GM18511 (cell line): ENCODE data around the gene ENPP6.
"Not testable (repeated sequence)": the region's sequence is repeated elsewhere in the genome, so short reads cannot be mapped to it uniquely, and the experiment has no call there.

Experiments used
- ATAC-seq: cut with Tn5 transposase; IDR thresholded peaks from one replicate; pipeline ENCODE4 v1.9.1; 2021; ENCODE audit warnings: mild to moderate bottlenecking, moderate library complexity; ENCODE audit not compliant: unreplicated experiment

The ENPP6 gene

DNA sequence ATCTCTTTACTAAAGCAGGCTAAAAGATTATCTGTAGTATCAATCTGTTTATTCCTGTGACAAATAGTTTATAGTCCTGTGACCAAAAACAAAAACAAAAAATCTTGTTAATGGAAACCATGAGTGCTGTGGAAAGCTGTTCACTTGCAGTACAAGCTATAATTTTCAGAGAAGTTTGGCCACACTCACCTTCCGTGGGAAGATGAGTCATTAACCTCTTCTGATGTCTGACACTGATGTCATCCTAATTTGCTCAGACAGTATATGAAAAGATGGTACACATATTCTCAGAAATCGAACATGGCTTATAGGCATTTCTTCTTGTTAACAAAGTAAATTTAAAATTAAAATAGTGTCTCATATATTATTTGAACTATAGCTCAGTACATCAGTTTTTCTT is 19.9 kb upstream of the ENPP6 start:
- ATAC-seq: no peak

DNA sequence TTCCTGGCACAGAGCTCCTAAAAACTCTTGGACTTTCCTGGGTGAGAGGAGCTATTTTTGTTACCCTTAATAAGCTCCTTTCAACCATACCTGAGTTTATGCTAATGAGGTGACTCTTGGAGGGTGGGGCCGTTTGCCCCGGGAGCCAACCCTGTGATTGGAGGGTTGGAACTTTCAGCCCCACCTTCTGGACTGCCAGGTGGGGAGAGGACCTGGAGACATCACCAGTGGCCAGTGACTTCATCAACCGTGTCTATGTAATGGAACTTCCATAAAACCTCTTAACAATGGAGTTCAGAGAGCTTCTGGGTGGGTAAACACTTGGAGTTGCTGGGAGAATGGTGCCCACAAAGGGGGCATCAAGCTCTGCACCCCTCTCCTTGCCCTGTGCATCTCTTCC is 17.9 kb upstream of the ENPP6 start:
- ATAC-seq: no peak

DNA sequence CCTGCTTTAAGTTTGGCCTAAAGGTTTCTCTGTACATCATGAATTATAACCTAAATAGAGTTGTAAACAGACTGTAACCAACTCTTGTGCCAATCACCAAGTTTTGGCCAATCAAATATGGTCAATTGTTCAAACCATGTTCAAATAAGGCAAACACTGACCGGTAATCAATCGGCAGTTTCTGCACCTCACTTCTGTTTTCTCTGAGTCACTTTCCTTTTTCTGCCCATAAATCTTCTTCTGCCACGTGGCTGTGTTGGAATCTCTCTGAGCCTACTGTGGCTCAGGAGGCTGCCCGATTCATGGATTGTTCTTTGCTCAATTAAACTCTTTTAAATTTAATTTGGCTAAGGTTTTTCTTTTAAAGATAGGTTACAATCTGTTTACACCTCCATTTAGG is 16.5 kb upstream of the ENPP6 start:
- no peak for ATAC-seq

DNA sequence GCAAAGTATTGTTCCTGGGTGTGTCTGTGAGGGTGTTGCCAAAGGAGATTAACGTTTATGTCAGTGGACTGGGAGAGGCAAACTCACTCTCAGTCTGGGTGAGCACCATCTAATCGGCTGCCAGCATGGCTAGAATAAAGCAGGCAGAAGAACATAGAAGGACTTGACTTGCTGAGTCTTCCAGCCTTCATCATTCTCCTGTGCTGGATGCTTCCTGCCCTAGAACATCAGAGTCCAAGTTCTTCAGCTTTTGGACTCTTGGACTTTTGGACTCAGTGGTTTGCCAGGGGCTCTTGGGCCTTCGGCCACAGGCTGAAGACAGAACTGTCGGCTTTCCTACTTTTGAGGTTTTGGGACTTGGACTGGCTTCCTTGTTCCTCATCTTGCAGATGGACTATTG is 15.3 kb upstream of the ENPP6 start:
- no peak for ATAC-seq

DNA sequence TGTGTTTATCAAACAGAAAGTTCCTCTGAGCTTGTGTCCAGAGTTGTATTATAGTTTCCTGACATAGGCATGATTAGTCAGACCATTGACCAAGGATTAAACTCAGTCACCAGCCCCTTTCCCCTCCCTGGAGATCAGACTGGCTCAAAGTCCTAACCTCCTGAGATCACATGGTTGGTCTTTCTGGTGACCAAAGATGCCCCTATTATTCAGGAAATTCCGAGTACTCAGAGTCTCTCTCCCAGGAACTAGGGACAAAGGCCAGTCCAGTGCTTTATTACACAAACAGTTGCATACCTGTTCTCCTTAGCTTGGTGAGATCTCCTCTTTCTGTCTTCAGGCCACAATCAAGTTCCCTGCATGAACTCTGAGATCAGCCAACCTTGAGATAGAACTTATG is 14.5 kb upstream of the ENPP6 start:
- no peak for ATAC-seq

DNA sequence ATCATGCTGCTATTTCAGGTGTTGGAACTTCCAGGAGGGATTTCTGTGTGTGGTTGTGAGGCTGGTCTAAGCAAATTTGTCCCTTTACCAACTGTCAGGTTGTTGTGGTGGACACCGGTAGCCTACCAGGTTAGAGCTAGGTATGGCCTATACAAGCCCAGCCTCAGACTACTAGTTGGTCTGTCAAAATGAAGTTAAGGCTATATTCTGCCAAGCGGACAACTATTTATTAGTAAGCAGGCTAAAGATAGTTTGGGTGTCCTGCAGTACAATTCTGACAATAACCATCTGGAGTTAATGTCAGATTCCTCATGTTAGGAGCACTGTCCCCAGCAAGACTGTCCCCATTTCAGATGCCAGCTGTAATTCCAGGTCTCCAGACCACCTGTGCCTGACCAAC is 13.9 kb upstream of the ENPP6 start:
- no peak for ATAC-seq

DNA sequence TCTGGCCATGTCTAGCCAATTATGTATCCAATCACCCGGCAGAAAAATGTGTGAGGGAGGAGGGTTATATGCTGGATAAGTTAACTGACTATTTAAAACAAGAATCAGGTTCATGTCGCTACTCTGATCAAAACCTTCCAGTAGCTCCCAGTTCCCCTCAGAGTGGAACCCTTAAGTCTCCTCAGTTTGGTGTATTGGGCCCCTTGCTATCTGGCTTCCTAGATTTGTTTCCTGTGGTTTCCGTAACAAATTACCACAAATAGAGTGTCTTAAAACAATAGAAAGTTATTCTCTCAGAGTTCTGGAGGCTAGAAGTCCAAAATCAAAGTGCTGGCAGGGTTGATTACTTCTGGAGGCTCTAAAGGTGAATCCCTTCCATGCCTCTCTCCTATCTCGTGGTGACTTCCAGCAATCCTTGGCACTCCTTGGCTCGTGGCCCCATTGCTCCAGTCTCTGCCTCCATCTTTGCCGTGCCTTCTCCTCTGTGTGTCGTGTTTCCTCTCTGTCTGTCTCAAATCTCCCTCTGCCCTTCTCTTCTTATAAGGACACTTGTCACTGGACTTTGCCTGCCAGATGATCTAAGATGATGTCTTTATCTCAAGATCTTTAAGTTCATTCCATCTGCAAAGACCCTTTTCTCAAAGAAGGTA is 10.5 kb upstream of the ENPP6 start:
- no peak for ATAC-seq

DNA sequence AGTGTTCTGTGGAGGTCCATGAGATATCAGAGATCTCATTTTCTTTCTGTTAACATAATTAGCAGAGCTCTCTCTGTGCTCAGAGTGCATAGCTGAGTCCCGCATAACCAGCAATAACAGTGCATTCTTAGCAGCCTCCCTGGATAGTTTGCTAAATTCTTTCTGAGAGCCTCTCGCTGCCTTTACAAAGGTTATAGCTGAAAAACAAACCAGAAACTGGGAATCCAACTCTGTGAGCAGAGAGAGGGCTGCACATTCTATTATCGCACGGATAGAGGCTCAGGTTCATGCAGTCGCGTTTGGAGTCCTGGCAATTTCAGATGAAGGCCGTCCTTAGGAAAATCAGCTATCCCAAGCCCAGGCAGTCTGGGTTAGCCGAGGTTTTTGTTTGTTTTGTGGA is 1.2 kb downstream of the ENPP6 start:
- no peak for ATAC-seq

DNA sequence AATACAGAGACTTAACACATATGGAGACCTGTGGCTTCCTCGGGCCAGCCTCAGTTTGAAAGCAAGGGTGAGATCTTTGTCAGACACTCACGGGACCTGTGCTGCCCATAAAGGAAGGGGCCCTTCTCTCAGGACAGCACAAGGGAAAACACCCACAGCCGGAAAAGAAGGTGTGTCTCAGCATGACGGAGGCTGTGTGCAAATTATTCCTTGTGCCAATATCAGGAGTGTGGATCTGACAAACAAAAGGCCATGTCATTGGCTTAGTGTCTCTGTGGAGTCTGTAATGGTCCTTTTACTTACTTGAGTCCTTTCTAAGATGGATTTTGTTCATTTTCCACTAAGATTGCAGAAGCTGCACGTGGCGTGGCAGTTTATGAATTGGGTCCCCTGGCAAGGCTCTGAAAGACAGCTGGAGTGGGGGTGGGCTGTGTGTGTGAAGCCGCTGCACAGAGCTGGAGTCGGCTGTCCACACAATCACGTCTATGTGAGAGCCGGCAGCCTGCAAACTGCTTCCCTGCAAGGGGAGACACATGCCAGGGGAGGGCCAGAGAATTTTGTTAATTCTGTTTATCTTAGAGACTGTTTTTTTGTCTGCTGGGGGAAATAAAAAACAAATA is 1.9 kb downstream of the ENPP6 start:
- no peak for ATAC-seq

DNA sequence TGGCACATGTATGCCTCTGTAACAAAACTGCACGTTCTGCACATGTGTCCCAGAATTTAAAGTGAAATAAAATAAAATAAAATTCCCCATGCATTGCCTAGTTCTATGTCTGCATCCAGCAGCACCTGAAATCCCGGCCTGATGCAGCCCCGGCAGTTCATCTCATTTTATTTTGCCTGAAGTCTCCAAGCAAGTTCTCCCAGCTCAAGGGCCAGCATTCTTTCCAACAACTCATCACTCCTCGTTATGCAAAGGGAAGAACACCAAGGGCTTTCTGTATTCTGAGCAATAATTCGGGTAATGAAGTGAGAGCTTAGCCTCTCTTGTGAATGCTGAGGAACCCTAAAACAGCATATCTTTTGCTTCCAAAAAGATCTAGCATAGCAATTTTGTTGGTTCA is 2.7 kb downstream of the ENPP6 start:
- ATAC-seq: no peak

DNA sequence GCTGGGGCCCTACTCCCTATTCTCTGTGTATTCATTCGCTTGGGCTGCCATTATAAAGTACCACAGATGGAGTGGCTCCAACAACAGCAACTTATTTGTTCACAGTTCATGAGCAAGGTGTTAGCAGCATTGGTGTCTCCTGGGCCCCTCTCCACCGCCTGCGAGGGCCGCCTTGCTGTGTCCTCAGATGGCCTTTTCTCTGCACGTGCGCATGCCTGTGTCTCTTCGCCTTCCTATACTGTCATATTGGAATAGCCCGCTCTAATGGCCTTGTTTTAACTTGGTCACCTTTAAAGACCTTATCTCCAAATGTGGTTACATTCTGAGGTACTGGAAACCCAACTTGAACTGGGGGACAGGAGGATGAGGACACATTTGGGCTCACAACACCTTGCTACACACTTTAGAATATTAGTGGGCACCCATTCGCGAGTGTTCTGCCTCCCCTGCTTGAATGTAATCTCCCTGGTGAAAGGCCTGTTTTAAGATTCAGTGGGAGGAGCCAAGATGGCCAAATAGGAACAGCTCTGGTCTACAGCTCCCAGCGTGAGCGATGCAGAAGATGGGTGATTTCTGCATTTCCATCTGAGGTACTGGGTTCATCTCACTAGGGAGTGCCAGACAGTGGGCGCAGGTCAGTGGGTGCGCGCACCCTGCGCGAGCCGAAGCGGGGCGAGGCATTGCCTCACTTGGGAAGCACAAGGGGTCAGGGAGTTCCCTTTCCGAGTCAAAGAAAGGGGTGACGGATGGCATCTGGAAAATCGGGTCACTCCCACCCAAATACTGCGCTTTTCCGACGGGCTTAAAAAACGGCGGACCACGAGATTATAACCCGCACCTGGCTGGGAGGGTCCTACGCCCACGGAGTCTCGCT is 9.7 kb downstream of the ENPP6 start:
- not testable (repeated sequence) for ATAC-seq

DNA sequence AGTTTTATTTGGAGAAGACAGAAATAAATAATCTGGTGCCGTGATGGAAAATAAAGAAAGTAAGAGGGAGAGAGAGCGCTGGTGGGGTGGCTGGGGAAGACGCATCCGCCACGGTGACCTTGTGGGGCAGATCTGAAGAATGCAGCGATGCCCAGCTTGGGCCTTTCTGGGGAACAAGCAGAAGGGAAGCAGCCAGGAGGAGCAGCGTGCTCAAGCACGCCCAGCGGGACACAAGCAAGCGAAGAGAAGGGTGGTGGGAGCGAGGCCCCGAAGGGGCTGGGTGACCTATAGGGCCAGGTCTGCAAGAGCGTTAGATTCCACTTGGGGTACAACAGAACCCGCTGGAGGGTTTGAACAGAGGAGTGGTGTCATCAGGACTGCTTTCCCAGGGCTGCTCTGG is 12.4 kb downstream of the ENPP6 start:
- ATAC-seq: no peak

DNA sequence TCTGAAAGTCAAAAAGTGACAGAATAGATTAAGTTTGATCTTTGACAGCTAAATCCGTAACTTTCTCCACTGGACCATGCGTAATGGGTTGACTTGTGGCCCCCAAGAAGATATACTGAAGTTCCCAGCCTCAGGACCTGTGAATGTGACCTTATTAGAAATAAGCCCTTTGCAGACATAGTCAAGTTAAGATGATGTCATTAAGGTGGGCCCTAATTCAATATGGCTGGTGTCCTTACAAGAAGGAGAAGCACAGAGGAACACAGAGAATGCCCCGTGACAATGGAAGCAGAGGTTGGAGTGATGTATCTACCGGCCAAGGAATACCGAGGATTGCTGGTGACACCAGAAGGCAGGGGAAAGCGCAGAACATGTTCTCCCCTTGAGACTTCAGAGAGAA is 14.4 kb downstream of the ENPP6 start:
- ATAC-seq: no peak

DNA sequence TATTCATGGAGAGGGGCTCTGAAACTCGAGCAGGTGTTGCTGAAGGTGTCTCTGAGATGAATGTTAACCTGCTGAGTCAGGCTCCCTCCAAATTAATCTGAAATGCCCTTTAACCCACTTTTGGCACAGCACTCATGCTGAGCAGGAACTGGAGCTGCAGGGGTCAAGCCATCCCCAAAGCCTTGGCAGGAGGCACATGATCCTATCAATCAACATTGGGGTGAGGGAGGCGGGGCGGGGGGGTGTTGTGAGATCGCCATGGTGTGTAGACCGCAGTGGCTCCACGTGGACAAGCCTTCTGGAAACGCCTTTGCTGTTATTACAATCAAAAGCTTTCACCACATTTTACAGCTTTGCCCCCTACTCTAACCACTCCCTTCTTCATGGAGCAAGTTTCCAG is 16.5 kb downstream of the ENPP6 start:
- ATAC-seq: no peak

DNA sequence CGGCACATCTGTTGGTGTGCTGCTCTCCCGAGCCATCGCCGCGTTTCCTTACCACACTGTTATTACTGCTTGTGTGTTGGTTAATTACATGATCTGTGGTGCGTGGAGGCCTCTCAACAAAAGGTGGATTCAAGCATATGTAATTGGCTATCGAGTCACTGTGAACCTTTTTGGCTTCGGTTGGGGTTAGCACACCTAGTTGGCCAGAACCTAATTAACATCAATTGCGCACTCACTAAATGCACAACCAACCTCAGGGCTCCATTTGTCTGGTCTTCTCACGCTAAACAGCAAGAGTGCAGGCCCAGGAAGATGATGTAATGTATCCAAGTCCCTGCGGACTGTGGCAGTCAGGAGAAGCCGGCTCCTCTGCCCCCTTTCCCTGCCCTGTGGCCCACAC is 17.4 kb downstream of the ENPP6 start:
- ATAC-seq: no peak

DNA sequence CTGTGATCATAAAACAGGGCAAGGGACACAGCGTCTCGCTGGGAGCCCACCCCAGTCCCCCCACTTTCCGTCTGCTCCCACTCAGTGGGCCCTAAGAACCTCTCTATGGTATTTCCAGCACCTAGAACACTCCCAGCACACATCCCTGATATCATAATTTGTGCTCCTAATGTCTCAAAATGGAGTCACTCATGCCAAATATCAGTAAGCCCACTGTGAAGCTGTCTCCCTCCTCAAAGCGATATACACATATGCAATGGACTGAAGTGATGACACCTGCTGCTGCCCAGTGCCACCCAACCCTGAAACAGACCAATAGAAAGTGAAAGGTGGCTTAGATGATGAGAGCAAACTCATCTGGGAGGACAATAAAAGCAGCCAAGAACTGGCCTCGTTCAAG is 17.9 kb downstream of the ENPP6 start:
- ATAC-seq: no peak

DNA sequence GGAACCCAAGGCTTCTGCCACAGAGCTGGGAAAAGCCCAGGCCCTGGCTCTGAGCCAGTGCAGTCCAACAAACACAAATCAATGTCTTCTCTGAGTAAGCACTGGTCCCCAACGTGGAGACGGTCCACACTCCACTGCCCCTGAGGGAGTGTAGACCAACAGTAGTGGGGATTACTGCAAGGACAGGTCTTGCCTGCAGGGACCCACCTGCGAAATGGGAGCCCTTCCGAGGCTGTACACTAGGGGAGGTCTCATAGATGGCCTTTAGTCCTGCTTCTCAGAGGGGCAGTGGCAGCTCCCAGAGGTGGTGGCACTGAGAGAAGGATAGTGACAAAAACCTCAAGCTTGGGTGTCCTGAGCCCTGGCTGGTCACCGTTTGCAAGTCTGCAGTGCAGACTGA is 19.5 kb downstream of the ENPP6 start:
- ATAC-seq: no peak

DNA sequence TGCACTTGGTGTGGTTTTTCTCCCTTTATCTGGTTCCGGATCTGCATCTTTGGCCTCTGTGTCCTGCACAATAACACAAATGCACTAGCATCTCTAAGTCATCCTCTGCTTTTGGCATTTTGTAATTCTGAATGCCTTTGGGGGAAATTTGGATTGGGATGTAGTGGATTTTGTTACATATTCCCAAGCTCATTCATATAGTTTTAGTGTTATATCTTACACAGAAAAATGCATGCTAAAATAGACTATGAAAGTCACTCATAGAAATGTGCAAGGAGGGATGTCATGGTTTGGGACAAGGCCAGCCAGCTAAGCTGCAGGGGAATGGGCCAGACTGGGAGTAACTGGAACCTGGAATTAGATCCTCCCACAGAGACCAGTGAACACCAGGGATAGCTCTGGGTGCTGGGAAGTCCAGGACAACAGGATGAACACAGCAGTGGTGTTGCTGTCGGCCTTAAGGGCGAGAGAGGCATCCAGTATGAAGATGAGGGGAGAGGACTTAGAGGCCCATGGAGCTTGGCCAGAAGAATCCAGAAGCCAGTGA is 20.1 kb downstream of the ENPP6 start:
- no peak for ATAC-seq

DNA sequence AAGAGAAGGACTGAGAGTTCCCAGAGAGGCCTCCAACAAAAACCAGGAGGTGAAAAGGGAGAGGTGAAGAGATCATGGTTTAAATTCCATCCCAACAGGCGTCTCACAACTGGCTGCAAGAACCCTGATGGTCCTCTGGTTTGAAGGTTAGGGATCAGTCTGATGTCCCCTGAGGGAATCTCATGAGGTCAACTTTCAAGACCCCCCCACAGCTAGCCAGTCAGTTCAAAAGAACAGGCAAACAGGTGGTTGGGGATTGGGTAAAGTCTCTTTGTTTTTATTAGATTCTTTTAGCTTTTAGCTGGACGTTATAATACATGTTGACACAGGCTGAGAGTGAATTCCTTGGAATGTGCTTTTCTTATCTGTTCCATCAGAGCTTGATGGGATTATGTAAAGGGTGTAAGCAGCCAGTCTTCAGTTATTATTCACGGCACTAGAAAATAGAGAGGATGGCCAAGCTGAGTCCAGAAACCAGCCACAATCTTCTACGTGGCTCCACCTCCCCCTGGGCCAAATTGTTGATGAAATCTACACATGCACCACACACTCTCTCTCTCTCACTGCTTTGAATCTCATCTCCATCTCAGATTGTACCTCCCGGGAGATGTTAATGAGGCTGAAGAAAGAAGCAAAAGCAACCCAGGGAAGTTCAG is 20.8 kb downstream of the ENPP6 start:
- no peak for ATAC-seq

DNA sequence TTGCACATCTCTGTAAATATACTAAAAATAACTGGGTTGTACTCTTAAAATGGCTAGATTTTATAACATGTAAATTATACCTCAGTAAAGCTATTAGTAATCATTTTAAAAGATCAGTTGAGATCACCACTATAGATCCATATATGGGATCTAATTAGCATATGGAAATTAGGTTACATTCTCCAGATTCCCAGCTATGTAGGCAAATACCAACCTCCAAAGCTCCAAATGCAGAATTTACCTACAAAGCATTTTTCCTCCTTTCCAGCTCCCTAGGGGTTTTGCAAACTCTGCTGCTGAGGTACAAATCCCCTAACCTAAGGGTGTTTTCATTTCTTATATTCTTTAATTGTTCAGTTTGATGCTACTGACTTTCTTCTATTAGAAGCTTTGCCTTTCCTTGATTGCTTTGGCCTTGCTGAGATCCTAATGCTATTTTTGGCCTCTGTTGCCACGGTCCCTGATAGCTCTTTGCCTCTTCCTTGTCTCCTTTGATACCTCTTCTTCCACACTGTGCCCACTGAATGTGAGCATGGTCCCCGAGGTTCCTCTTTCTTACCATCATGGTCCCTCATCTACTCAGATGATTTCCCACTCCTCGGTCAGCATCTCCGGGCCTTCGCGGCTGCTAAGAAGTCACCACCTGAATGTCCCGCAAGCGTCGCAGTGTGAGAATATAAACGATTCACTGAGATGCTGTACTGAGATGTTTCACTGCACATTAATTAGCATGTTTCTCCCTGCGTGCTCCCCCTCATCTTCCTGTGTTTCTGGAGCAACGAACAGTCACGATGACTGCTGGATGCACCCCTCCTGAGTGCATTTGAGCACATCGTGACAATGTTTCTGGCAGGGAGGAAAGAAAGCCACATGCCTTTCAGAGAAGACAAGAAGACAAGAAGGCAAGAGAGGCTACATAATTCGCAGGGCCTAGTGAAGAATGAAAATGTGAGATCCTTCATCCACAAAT is 23.8 kb downstream of the ENPP6 start:
- ATAC-seq: no peak
